PFSK-1 (cell line): ENCODE results near the gene GFPT1.

Experiments
- POLR2AphosphoS5 ChIP-seq: IDR thresholded peaks from 2 replicates; pipeline ENCODE4 v1.6.1; 2012; ENCODE audit warnings: low read depth, mild to moderate bottlenecking, control low read depth, low read length, moderate library complexity
- SIN3A ChIP-seq: IDR thresholded peaks from 2 replicates; pipeline ENCODE4 v1.6.1; 2012; ENCODE audit warnings: mild to moderate bottlenecking, low read length, moderate library complexity, borderline replicate concordance; ENCODE audit not compliant: insufficient read depth
- TF ChIP-seq, protein P1 (sequence below), 2 experiments: IDR thresholded peaks; 2 replicates each; pipeline versions ENCODE4 v1.6.1 to v1.8.0; 2011 to 2012; ENCODE audit warnings: low read depth in 2 of 2, low read length in 2 of 2, control low read depth in 1 of 2, inconsistent platforms in 1 of 2, mild to moderate bottlenecking in 1 of 2, moderate library complexity in 1 of 2; ENCODE audit not compliant: insufficient read depth in 1 of 2

DNA sequence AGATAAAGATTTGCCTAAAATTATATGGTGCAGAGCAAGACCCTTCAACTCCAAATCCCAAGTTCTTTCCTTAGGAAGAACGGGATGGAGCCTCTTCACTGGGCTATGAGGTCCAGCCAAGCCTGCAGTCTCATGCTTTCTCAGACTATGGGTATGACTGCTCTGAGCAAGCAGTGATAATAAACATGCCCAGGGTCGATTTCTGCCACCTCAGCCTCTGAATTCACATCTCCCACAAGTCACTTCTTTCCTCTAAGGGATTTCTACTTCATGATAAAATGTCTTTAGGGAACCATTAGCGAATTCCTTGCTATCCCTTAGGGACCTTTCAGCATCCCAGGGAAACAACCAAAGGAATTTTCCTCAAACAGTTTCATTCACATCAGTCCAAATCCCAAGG, 94.8 kb downstream of the GFPT1 start:
- TF ChIP-seq POLR2AphosphoS5 = no peak
- TF ChIP-seq, protein P1, sequence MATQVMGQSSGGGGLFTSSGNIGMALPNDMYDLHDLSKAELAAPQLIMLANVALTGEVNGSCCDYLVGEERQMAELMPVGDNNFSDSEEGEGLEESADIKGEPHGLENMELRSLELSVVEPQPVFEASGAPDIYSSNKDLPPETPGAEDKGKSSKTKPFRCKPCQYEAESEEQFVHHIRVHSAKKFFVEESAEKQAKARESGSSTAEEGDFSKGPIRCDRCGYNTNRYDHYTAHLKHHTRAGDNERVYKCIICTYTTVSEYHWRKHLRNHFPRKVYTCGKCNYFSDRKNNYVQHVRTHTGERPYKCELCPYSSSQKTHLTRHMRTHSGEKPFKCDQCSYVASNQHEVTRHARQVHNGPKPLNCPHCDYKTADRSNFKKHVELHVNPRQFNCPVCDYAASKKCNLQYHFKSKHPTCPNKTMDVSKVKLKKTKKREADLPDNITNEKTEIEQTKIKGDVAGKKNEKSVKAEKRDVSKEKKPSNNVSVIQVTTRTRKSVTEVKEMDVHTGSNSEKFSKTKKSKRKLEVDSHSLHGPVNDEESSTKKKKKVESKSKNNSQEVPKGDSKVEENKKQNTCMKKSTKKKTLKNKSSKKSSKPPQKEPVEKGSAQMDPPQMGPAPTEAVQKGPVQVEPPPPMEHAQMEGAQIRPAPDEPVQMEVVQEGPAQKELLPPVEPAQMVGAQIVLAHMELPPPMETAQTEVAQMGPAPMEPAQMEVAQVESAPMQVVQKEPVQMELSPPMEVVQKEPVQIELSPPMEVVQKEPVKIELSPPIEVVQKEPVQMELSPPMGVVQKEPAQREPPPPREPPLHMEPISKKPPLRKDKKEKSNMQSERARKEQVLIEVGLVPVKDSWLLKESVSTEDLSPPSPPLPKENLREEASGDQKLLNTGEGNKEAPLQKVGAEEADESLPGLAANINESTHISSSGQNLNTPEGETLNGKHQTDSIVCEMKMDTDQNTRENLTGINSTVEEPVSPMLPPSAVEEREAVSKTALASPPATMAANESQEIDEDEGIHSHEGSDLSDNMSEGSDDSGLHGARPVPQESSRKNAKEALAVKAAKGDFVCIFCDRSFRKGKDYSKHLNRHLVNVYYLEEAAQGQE (IDR thresholded peaks at IDR 0.05; ENCODE audit: insufficient read depth in 1 of 2, low read depth in 2 of 2, low read length in 2 of 2) = no peak
- TF ChIP-seq SIN3A = no peak
